PC-9 (cell line): ENCODE results near the gene HEG1. TPM values are rescaled to one million over a fixed set of nuclear protein-coding genes. Genes with fewer than 3 reads are reported as not detected.

ENCODE experiments used
- BruUV-seq: library from RNA; stranded (reverse); fragments of 400-500 nt; replicated peaks from 2 replicates; lab custom pipeline; 2021; lab: Mats Ljungman, UMichigan
- CTCF ChIA-PET: fragments of 300-600 bp; sonication (Branson Sonifier 250); formaldehyde crosslinking; loops from one replicate; lab custom pipeline; 2022; ENCODE audit warnings: antibody characterized with exemption; lab: Charles Lee
- POLR2A ChIA-PET: fragments of 300-600 bp; sonication (Branson Sonifier 250); formaldehyde crosslinking; loops from one replicate; lab custom pipeline; 2022; ENCODE audit warnings: antibody characterized with exemption; ENCODE audit not compliant: unreplicated experiment; lab: Charles Lee
- DNase-seq, 2 experiments: peaks; one replicate each; pipeline versions ENCODE4 v3.0.0 to v3.0.0-alpha.2; 2015 to 2022; ENCODE audit warnings: mixed read lengths in 1 of 2
- H2AFZ ChIP-seq: fragments of 200-600 bp; sonication (generic); 2 replicates; pipeline ENCODE4 v1.8.1; 2017; ENCODE audit warnings: antibody characterized with exemption
- H3F3A ChIP-seq: fragments of 200-600 bp; sonication (generic); 2 replicates; pipeline ENCODE4 v1.8.1; 2017; ENCODE audit warnings: antibody characterized with exemption, mild to moderate bottlenecking, low read depth; ENCODE audit not compliant: insufficient read depth
- H3K27ac ChIP-seq: fragments of 200-600 bp; sonication (generic); 2 replicates; pipeline ENCODE4 v1.6.1; 2016; ENCODE audit warnings: mixed run types
- H3K27me3 ChIP-seq: fragments of 200-600 bp; sonication (generic); 2 replicates; pipeline ENCODE4 v1.6.1; 2016; ENCODE audit warnings: low read depth, mixed run types; ENCODE audit not compliant: insufficient read depth
- H3K36me3 ChIP-seq: fragments of 200-600 bp; sonication (generic); 2 replicates; pipeline ENCODE4 v1.6.1; 2016; ENCODE audit warnings: low read depth, mixed run types
- H3K4me1 ChIP-seq: fragments of 200-600 bp; sonication (generic); replicated peaks from 2 replicates; pipeline ENCODE4 v1.6.1; 2016; ENCODE audit warnings: mixed run types; ENCODE audit not compliant: insufficient read depth
- H3K4me2 ChIP-seq: fragments of 200-600 bp; sonication (generic); 2 replicates; pipeline ENCODE4 v1.6.1; 2017; ENCODE audit warnings: mixed run types
- H3K4me3 ChIP-seq: fragments of 200-600 bp; sonication (generic); 2 replicates; pipeline ENCODE4 v1.6.1; 2016; ENCODE audit warnings: mixed run types
- H3K79me2 ChIP-seq: fragments of 200-600 bp; sonication (generic); 2 replicates; pipeline ENCODE4 v1.6.1; 2017; ENCODE audit warnings: low read depth, mixed run types
- H3K9me2 ChIP-seq: fragments of 200-600 bp; sonication (generic); 2 replicates; pipeline ENCODE4 v1.8.1; 2017; ENCODE audit warnings: mild to moderate bottlenecking; ENCODE audit not compliant: insufficient read depth
- H3K9me3 ChIP-seq: fragments of 200-600 bp; sonication (generic); 2 replicates; pipeline ENCODE4 v1.8.1; 2016; ENCODE audit warnings: low read depth; ENCODE audit not compliant: insufficient read depth
- H4K20me1 ChIP-seq: fragments of 200-600 bp; sonication (generic); 2 replicates; pipeline ENCODE4 v1.8.1; 2017; ENCODE audit not compliant: insufficient read depth
- CTCF ChIP-seq: fragments of 200-600 bp; sonication (generic); conservative IDR thresholded peaks from 2 replicates; pipeline ENCODE4 v1.6.1; 2017; ENCODE audit warnings: mixed run types, antibody characterized with exemption, mild to moderate bottlenecking, moderate library complexity
- EZH2 ChIP-seq: fragments of 200-600 bp; sonication (generic); IDR thresholded peaks from 2 replicates; pipeline ENCODE4 v1.8.0; 2017; ENCODE audit warnings: antibody characterized with exemption, low read depth
- intact Hi-C: fragments of 100-400 bp; cut with micrococcal nuclease; formaldehyde crosslinking; loops from one replicate; pipeline ENCODE4 v1.10.0; 2022; ENCODE audit not compliant: unreplicated experiment
- total RNA-seq: library from RNA; stranded (reverse); gene quantifications from 2 replicates; pipeline ENCODE4 v1.2.3, GENCODE V29; 2021

HEG1 gene
- total RNA-seq, 1 experiment from 2014 or later, result 33.5 TPM

DNA sequence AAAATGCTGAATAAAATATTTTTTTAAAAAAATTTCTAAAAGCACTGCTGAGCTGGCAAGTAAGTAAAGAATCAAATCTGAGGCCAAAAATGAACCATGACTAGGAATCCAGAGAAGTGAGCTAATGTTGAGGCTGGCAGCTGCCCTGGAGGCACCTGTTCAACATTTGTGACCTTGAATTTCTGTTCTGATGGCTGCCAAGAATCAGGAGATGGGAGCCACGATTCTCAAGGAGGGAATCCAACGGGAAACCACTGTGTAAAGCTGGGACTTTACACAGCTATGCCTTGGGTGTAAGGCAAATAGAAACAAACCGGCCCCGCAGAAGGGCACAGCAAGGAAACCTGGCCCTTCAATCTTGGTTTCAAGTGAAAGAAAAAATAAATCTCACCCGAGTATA lies 22.7 kb downstream of the HEG1 start:
- Histone ChIP-seq H3K79me2 (no peaks in the 10 kb centered on the region), H3K27ac (no peak overlapping the region)
- POLR2A ChIA-PET, result no interaction called here

DNA sequence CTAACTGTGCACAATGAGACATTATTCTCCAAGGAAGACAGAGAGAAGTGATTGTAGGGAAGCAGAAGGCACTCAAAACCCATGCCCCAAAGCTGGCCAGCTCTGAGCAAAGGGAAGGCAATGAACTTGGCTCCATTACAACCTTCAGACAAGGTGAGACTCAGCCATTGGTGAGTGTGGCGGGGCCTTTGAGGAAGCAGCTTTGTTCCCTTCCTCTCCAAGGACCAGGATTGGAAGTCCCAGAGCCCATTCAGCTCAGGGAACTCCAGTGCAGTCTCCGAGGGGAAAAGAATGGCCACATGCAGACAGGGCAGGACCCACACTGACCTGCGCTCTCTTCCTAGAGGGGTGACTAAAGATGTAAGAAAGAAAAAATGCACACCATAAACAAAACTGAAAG lies 23.1 kb downstream of the HEG1 start:
- no peaks in the 10 kb centered on the region for H3F3A ChIP-seq
- intact Hi-C loops, result no loop called here
- no peaks in the 10 kb centered on the region for H3K36me3 ChIP-seq
- TF ChIP-seq EZH2, result no peak
- no peak for TF ChIP-seq CTCF
- H3K27ac ChIP-seq, result no peak overlapping the region
- no peak overlapping the region for H2AFZ ChIP-seq
- H3K27me3 ChIP-seq, result no peaks in the 10 kb centered on the region
- no peaks in the 10 kb centered on the region for H3K4me1 ChIP-seq
- BruUV-seq, result no TSS peak
- ChIA-PET CTCF (no interaction called here), POLR2A (no interaction called here)
- peaks cover 4% of the 10 kb centered on the region; the same call in 1 of the 2 replicates for H3K9me3 ChIP-seq
- no peaks in the 10 kb centered on the region for H4K20me1 ChIP-seq
- DNase-seq, result no peak
- no peaks in the 10 kb centered on the region for H3K9me2 ChIP-seq
- H3K79me2 ChIP-seq, result no peaks in the 10 kb centered on the region
- H3K4me2 ChIP-seq, result no peak overlapping the region
- no peak overlapping the region for H3K4me3 ChIP-seq

More for the DNA sequence above, 22.7 kb downstream of the HEG1 start:
- Histone ChIP-seq H3K4me3 (no peak overlapping the region), H3K4me1 (no peaks in the 10 kb centered on the region), H3K36me3 (no peaks in the 10 kb centered on the region), H3K4me2 (no peak overlapping the region), H3K9me3 (peaks cover 4% of the 10 kb centered on the region; the same call in 1 of the 2 replicates), H3K27me3 (no peaks in the 10 kb centered on the region), H3F3A (no peaks in the 10 kb centered on the region), H3K9me2 (no peaks in the 10 kb centered on the region), H4K20me1 (no peaks in the 10 kb centered on the region), H2AFZ (no peak overlapping the region)
- no TSS peak for BruUV-seq
- intact Hi-C loops, result no loop called here
- TF ChIP-seq CTCF (no peak), EZH2 (no peak)
- no peak for DNase-seq
- CTCF ChIA-PET, result interaction anchor here (0.5 to 0.6 kb wide), 2 partner anchors 370 to 381 kb away, joined by 4 read pairs; no protein-coding TSS in a partner anchor

DNA sequence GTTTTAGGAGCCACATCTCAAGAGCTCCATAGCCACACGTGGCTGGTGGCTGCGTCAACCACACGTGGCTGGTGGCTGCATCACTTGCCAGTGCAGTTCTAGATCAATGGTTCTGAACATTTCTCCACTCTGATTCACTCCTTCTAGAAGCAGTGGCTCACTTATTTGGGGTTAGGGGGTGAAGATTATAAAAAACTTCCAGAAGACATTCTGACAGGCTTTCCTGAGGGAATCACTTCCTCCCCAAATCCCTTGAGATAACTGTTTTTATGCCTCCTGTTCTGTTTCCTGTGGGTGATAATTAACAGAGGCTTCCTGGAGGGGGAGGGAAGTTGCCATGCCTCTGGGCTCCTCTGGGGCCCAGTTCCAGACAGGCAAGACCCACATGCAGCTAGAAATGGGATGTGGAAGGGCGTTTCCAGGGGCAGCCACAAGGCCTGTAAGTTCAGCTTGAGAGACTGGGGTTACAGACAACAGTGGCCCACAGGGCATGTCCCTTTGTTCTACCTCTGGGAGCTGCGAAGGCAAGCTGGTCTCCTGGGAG lies 23.6 kb downstream of the HEG1 start:
- POLR2A ChIA-PET, result no interaction called here
- Histone ChIP-seq H3K4me1 (no peaks in the 10 kb centered on the region), H3K4me2 (no peak overlapping the region), H2AFZ (no peak overlapping the region), H3K79me2 (no peaks in the 10 kb centered on the region), H3K9me3 (peaks cover 4% of the 10 kb centered on the region; the same call in 1 of the 2 replicates), H3K9me2 (no peaks in the 10 kb centered on the region), H3K27ac (no peak overlapping the region), H3F3A (no peaks in the 10 kb centered on the region), H3K27me3 (no peaks in the 10 kb centered on the region), H3K4me3 (no peak overlapping the region), H4K20me1 (no peaks in the 10 kb centered on the region), H3K36me3 (no peaks in the 10 kb centered on the region)
- TF ChIP-seq EZH2 (no peak), CTCF (no peak)
- BruUV-seq, result no TSS peak
- no peak for DNase-seq
- CTCF ChIA-PET, result no interaction called here
- intact Hi-C loops, result no loop called here
